ENCODE results near the gene THNSL1. TPM values are rescaled to one million over a fixed set of nuclear protein-coding genes. Genes with fewer than 3 reads are reported as not detected.

Gene THNSL1
- total RNA-seq, 1 experiment from 2014 or later = 4.2 TPM

DNA sequence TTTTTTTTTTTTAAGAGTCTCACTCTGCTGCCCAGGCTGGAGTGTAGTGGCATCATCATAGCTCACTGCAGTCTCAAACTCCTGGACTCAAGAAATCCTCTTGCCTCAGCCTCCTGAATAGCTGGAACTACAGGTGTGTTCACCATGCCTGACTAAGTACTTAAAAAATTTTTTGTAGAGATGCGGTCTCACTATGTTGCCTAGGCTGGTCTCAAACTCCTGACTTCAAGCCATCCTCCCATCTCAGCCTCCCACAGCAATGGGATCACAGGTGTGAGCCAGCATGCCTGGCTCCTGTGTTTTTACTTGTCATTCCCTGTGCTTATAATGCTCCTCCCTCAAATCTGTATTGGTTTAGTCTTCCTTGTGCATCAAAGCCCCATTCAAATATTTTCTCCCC, 46.7 kb downstream of the THNSL1 start:
- H3K14ac ChIP-seq (ENCODE audit: insufficient read depth, low read length) = no peak overlapping the region
- no peaks in the 10 kb centered on the region for H3K79me1 ChIP-seq (ENCODE audit: insufficient read depth, low read depth, low read length, poor library complexity, severe bottlenecking)
- no peaks in the 10 kb centered on the region for H4K20me1 ChIP-seq (ENCODE audit: control insufficient read depth, insufficient read depth, insufficient read length)
- no peak overlapping the region for H2AK5ac ChIP-seq (ENCODE audit: insufficient read length, low read length)
- peaks cover 13 to 17% of the 10 kb centered on the region in 2 experiments for H3K4me1 Mint-ChIP-seq
- no peak overlapping the region for H3K18ac ChIP-seq (ENCODE audit: insufficient read length, low read depth, low read length)
- no peaks in the 10 kb centered on the region for H3K9me3 Mint-ChIP-seq
- no peak overlapping the region for H2BK15ac ChIP-seq (ENCODE audit: low read depth, low read length)
- no CpG with 5 or more reads among the region's 1 CpG for WGBS (ENCODE audit: extremely low coverage, insufficient read length, low lambda C conversion rate)
- peaks cover 4% of the 10 kb centered on the region; the same call in 1 of the 2 replicates for H3K4me1 ChIP-seq (ENCODE audit: insufficient read depth, low read length)
- peaks cover under 1% of the 10 kb centered on the region for H3K23me2 ChIP-seq (ENCODE audit: insufficient read length, low read depth, low read length, poor library complexity, severe bottlenecking)
- TF ChIP-seq CTCF (conservative IDR thresholded peaks at IDR 0.05) = no peak
- peaks cover 62% of the 10 kb centered on the region for H3K27me3 Mint-ChIP-seq (ENCODE audit: low read depth)
- H3K27ac Mint-ChIP-seq = no peak overlapping the region
- H2BK20ac ChIP-seq (ENCODE audit: low read depth, low read length, poor library complexity, severe bottlenecking) = no peak overlapping the region
- H4K8ac ChIP-seq (replicated peaks; ENCODE audit: insufficient read length, low read depth, low read length) = no peak overlapping the region
- H3K79me2 ChIP-seq (ENCODE audit: insufficient read depth, low read length) = no peaks in the 10 kb centered on the region
- no peak overlapping the region for H2BK120ac ChIP-seq (ENCODE audit: low read depth, low read length, poor library complexity, severe bottlenecking)
- no peak for DNase-seq
- no peak overlapping the region for H4K5ac ChIP-seq (ENCODE audit: insufficient read length, low read depth, low read length)
- no peak overlapping the region for H3K4me2 ChIP-seq (ENCODE audit: insufficient read depth, insufficient read length, low read length)
- H2AFZ ChIP-seq (ENCODE audit: low read length) = no peak overlapping the region
- H4K91ac ChIP-seq (ENCODE audit: insufficient read length, low read depth, low read length) = no peak overlapping the region
- H3K4me3 Mint-ChIP-seq = no peak overlapping the region
- no peak overlapping the region for H3K9ac ChIP-seq (ENCODE audit: extremely low read depth, insufficient read length, low read length)
- no peaks in the 10 kb centered on the region for H3K9me3 ChIP-seq (ENCODE audit: control insufficient read depth, low read depth, low read length)
- H3K4ac ChIP-seq (ENCODE audit: low read depth, low read length) = no peak overlapping the region
- no peak overlapping the region for H2BK5ac ChIP-seq (ENCODE audit: insufficient read length, low read length)
- no peak overlapping the region for H3K27ac ChIP-seq (ENCODE audit: insufficient read length, low read depth, low read length)
- H3K23ac ChIP-seq (ENCODE audit: insufficient read length, low read depth, low read length) = no peak overlapping the region
- H2BK12ac ChIP-seq (ENCODE audit: insufficient read length, low read depth, low read length) = no peak overlapping the region
- H3K56ac ChIP-seq (ENCODE audit: insufficient read length, low read depth, low read length) = no peak overlapping the region
- H3K36me3 Mint-ChIP-seq (ENCODE audit: insufficient read depth in 1 of 3, low read depth in 3 of 3) = no peaks in the 10 kb centered on the region
- H3T11ph ChIP-seq (ENCODE audit: low read length) = no peak overlapping the region
- H3K27me3 ChIP-seq (ENCODE audit: insufficient read depth, low read length) = peaks cover 4% of the 10 kb centered on the region; the same call in 1 of the 2 replicates

All from H9 (cell line).